K562 (cell line): Measurements from ENCODE around the gene APOC1. TPM values are rescaled to one million over a fixed set of nuclear protein-coding genes. Genes with fewer than 3 reads are reported as not detected.

Source experiments
- AFF1 ChIP-seq, 2 experiments: fragments of 450-650 bp; IDR thresholded peaks; 2 replicates each; pipeline ENCODE4 v1.6.1; 2018; ENCODE audit warnings: mild to moderate bottlenecking in 2 of 2, low read depth in 1 of 2; ENCODE audit not compliant: partially characterized antibody in 2 of 2
- ATF7 ChIP-seq: fragments of 450-650 bp; IDR thresholded peaks from 2 replicates; pipeline ENCODE4 v1.7.1; 2014; ENCODE audit warnings: mild to moderate bottlenecking, moderate library complexity
- CBFA2T3 ChIP-seq: fragments of 450-650 bp; IDR thresholded peaks from 2 replicates; pipeline ENCODE4 v1.6.1; 2017
- ELF1 ChIP-seq: fragments of 200-800 bp; sonication (Bioruptor generic); IDR thresholded peaks from 2 replicates; pipeline ENCODE4 v1.6.1; 2016; ENCODE audit warnings: missing genetic modification characterization, missing compliant biosample characterization
- JUND ChIP-seq, 2 experiments: IDR thresholded peaks; 2 replicates in 1 of 2; 3 replicates in 1 of 2; pipeline ENCODE4 v1.6.1; 2011; ENCODE audit warnings: borderline replicate concordance in 2 of 2, low read depth in 2 of 2, low read length in 2 of 2, improper control_type of control experiment in 1 of 2, missing biosample characterization in 1 of 2, missing genetic modification characterization in 1 of 2, missing genetic modification reagents in 1 of 2
- KLF16 ChIP-seq: IDR thresholded peaks from 2 replicates; pipeline ENCODE4 v1.6.1; 2016; ENCODE audit warnings: antibody characterized with exemption
- L3MBTL2 ChIP-seq: fragments of 450-650 bp; IDR thresholded peaks from 2 replicates; pipeline ENCODE4 v1.6.1; 2016; ENCODE audit warnings: mild to moderate bottlenecking, moderate library complexity
- RBBP5 ChIP-seq: fragments of 200-600 bp; sonication (generic); IDR thresholded peaks from 2 replicates; pipeline ENCODE4 v1.6.1; 2012; ENCODE audit warnings: borderline replicate concordance, mild to moderate bottlenecking, low read length, control low read depth, inconsistent platforms; ENCODE audit not compliant: insufficient read depth, poor library complexity, severe bottlenecking
- SOX6 ChIP-seq: fragments of 450-650 bp; IDR thresholded peaks from 2 replicates; pipeline ENCODE4 v1.6.1; 2014; ENCODE audit warnings: mild to moderate bottlenecking
- TAL1 ChIP-seq: fragments of 450-650 bp; IDR thresholded peaks from 2 replicates; pipeline ENCODE4 v1.6.1; 2016; ENCODE audit warnings: mild to moderate bottlenecking
- ZNF175 ChIP-seq: fragments of 200-800 bp; sonication (Bioruptor generic); IDR thresholded peaks from 2 replicates; pipeline ENCODE4 v1.6.1; 2016; ENCODE audit warnings: low read depth, mild to moderate bottlenecking, missing genetic modification characterization, missing compliant biosample characterization
- ZNF197 ChIP-seq: fragments of 200-800 bp; sonication (Bioruptor generic); IDR thresholded peaks from 2 replicates; pipeline ENCODE4 v1.6.1; 2016; ENCODE audit warnings: low read depth, missing genetic modification characterization, missing compliant biosample characterization
- ZNF695 ChIP-seq: fragments of 450-650 bp; formaldehyde crosslinking; IDR thresholded peaks from 2 replicates; pipeline ENCODE4 v1.4.0; 2020; ENCODE audit warnings: mild to moderate bottlenecking, moderate library complexity
- polyA plus RNA-seq, 8 experiments: library from polyadenylated mRNA; depleted of rRNA in 4 of 8; stranded (reverse) in 5 of 8; unstranded in 3 of 8; fragments of >200 nt; fragmentation: Nextera tagmentation in 2 of 8; fragmentation: Illumina TruSeq in 1 of 8; extraction: Ambion mirVana in 2 of 8; extraction: Trizol in 1 of 8; gene quantifications; 2 replicates each; pipeline versions ENCODE4 v1.2.1 to v1.2.3, GENCODE V29; 2011 to 2014; ENCODE audit warnings: inconsistent platforms in 1 of 8, missing spikeins in 1 of 8
- total RNA-seq, 7 experiments: library from RNA; depleted of rRNA in 6 of 7; stranded (reverse); fragments of >200 nt in 6 of 7; fragmentation: Illumina TruSeq in 2 of 7; extraction: Trizol in 2 of 7; gene quantifications; 2 replicates each; pipeline versions ENCODE4 v1.2.1 to v1.2.3, GENCODE V29; 2011 to 2021; ENCODE audit warnings: low replicate concordance in 1 of 7
- TF ChIP-seq, protein P1 (sequence below): fragments of 450-650 bp; IDR thresholded peaks from 2 replicates; pipeline ENCODE4 v1.6.1; 2017; ENCODE audit warnings: mild to moderate bottlenecking, moderate library complexity
- TF ChIP-seq, protein P2 (sequence below): fragments of 450-650 bp; IDR thresholded peaks from 2 replicates; pipeline ENCODE4 v1.6.1; 2017; ENCODE audit warnings: antibody characterized with exemption, mild to moderate bottlenecking

The APOC1 gene
- total and polyA plus RNA-seq, 9 of the 15 experiments (the other 6 are each of a cell fraction or from before 2014, with no cell fraction given): 115 to 408 (median 220) TPM

GRCh38 chr19:44913512-44914432 is 636 bp upstream of the APOC1 start (continued):
- TF ChIP-seq AFF1 (IDR thresholded peaks at IDR 0.05; ENCODE audit: low read depth in 1 of 2, partially characterized antibody in 2 of 2): peak in 1 of 2 experiments; percentile 58
- TF ChIP-seq ELF1: 0 out of 2 replicates have a peak, but pooled peaks have one; percentile 34
- TF ChIP-seq ATF7: peak; percentile 72
- peak; percentile 43; the same call in 1 of the 2 replicates for TF ChIP-seq KLF16
- TF ChIP-seq CBFA2T3: peak; percentile 89
- 0 out of 2 replicates have a peak, but pooled peaks have one; percentile 8 for TF ChIP-seq JUND (IDR thresholded peaks at IDR 0.05; ENCODE audit: borderline replicate concordance, low read depth, low read length)
- TF ChIP-seq JUND (tag; IDR thresholded peaks at IDR 0.05; ENCODE audit: borderline replicate concordance, low read depth, low read length): peak; percentile 11; the same call in 1 of the 3 replicates
- peak; percentile 63; the same call in 1 of the 2 replicates for TF ChIP-seq ZNF175 (CRISPR knock-in tag)
- TF ChIP-seq SOX6: peak; percentile 92
- TF ChIP-seq, protein P1, sequence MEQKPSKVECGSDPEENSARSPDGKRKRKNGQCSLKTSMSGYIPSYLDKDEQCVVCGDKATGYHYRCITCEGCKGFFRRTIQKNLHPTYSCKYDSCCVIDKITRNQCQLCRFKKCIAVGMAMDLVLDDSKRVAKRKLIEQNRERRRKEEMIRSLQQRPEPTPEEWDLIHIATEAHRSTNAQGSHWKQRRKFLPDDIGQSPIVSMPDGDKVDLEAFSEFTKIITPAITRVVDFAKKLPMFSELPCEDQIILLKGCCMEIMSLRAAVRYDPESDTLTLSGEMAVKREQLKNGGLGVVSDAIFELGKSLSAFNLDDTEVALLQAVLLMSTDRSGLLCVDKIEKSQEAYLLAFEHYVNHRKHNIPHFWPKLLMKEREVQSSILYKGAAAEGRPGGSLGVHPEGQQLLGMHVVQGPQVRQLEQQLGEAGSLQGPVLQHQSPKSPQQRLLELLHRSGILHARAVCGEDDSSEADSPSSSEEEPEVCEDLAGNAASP: peak; percentile 100
- peak; percentile 37 for TF ChIP-seq L3MBTL2
- TF ChIP-seq ZNF197 (CRISPR knock-in tag): peak; percentile 63; the same call in 1 of the 2 replicates
- TF ChIP-seq RBBP5: peak; percentile 82
- TF ChIP-seq TAL1: peak; percentile 87
- TF ChIP-seq, protein P2, sequence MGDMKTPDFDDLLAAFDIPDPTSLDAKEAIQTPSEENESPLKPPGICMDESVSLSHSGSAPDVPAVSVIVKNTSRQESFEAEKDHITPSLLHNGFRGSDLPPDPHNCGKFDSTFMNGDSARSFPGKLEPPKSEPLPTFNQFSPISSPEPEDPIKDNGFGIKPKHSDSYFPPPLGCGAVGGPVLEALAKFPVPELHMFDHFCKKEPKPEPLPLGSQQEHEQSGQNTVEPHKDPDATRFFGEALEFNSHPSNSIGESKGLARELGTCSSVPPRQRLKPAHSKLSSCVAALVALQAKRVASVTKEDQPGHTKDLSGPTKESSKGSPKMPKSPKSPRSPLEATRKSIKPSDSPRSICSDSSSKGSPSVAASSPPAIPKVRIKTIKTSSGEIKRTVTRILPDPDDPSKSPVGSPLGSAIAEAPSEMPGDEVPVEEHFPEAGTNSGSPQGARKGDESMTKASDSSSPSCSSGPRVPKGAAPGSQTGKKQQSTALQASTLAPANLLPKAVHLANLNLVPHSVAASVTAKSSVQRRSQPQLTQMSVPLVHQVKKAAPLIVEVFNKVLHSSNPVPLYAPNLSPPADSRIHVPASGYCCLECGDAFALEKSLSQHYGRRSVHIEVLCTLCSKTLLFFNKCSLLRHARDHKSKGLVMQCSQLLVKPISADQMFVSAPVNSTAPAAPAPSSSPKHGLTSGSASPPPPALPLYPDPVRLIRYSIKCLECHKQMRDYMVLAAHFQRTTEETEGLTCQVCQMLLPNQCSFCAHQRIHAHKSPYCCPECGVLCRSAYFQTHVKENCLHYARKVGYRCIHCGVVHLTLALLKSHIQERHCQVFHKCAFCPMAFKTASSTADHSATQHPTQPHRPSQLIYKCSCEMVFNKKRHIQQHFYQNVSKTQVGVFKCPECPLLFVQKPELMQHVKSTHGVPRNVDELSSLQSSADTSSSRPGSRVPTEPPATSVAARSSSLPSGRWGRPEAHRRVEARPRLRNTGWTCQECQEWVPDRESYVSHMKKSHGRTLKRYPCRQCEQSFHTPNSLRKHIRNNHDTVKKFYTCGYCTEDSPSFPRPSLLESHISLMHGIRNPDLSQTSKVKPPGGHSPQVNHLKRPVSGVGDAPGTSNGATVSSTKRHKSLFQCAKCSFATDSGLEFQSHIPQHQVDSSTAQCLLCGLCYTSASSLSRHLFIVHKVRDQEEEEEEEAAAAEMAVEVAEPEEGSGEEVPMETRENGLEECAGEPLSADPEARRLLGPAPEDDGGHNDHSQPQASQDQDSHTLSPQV: peak; percentile 80
- TF ChIP-seq ZNF695 (CRISPR knock-in tag): 0 out of 2 replicates have a peak, but pooled peaks have one; percentile 8
